ENCODE measurements around the gene PRR35.

- TF ChIP-seq CTCF (IDR thresholded peaks at IDR 0.05) (no peak), POLR2A (IDR thresholded peaks at IDR 0.05) (no peak)
Measured at GRCh38 chr16:577796-578195, 17.6 kb downstream of the PRR35 start.
